ENCODE measurements around the gene CACNA2D4. TPM values are rescaled to one million over a fixed set of nuclear protein-coding genes. Genes with fewer than 3 reads are reported as not detected.

Gene CACNA2D4
- total RNA-seq, 4 donors from 2014 or later: 1.5 to 2.6 (median 2.0) TPM

DNA sequence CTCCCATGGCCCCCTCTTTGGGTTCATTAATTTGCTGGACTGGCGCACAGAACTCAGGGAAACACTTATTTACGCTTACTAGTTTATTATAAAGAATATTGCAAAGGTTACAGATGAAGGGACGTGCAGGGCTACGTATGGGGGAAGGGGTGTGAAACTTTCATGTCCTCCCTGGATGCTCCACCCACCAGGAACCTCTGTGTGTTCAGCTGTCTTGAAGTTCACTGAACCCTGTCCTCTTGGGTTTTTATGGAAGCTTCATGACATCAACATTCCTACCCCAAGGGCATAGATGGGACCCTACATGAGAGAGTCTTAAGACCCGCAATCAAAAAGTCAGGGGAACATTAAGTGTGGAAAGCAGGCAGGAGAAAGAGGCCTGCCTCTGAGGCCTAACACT lies 169.4 kb downstream of the CACNA2D4 start:
- no peaks in the 10 kb centered on the region for H3K27me3 ChIP-seq
- intact Hi-C loops (cut with DNase I): no loop called here
- no peak overlapping the region for H3K27ac ChIP-seq
- H3K4me3 ChIP-seq (replicated peaks in 1 of 3): no peak overlapping the region
- no peak for DNase-seq
- TF ChIP-seq CTCF (IDR thresholded peaks at IDR 0.05): no peak
- no peak for TF ChIP-seq POLR2A (IDR thresholded peaks at IDR 0.05)
- 99 to 100% methylated on average over 4 to 5 of the region's 5 CpGs for WGBS, 2 donors
- H3K36me3 ChIP-seq: no peaks in the 10 kb centered on the region
- H3K4me1 ChIP-seq: peaks cover 6 to 9% of the 10 kb centered on the region in 2 donors
- no peaks in the 10 kb centered on the region for H3K9me3 ChIP-seq

DNA sequence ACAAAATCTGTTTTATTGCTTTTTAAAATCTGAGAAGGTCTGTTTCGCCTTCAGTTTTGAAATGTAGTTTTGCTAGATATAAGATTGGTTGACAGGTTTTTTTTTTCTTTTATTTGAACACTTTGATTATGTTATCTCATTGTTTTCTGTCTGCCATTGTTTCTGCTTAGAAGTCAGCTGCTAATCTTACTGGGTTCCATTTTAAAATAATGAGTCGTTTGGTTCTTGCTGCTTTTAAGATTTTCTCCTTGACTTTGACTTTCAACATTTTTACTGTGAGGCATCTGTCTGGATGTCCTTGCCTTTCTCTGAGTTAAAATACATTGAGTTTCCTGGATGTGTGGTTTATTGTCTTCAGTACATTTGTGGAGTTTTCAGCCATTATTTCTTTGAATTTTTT lies 170.8 kb downstream of the CACNA2D4 start:
- H3K4me3 ChIP-seq (replicated peaks in 1 of 3): no peak overlapping the region
- DNase-seq: no peak
- no peaks in the 10 kb centered on the region for H3K27me3 ChIP-seq
- intact Hi-C loops (cut with DNase I): no loop called here
- H3K4me1 ChIP-seq: peaks cover 6 to 9% of the 10 kb centered on the region in 2 donors
- no peak overlapping the region for H3K27ac ChIP-seq
- no peaks in the 10 kb centered on the region for H3K36me3 ChIP-seq
- H3K9me3 ChIP-seq: no peaks in the 10 kb centered on the region
- TF ChIP-seq POLR2A (IDR thresholded peaks at IDR 0.05) (no peak), CTCF (IDR thresholded peaks at IDR 0.05) (no peak)
- WGBS, 2 donors: 97 to 98% methylated on average over 2 of the region's 2 CpGs

- no peak for TF ChIP-seq POLR2A (IDR thresholded peaks at IDR 0.05)
- TF ChIP-seq CTCF (IDR thresholded peaks at IDR 0.05): no peak
- Histone ChIP-seq H3K9me3 (no peaks in the 10 kb centered on the region), H3K27me3 (no peaks in the 10 kb centered on the region), H3K27ac (no peak overlapping the region), H3K4me1 (peaks cover 25 to 28% of the 10 kb centered on the region in 2 donors), H3K36me3 (no peaks in the 10 kb centered on the region), H3K4me3 (replicated peaks in 1 of 3) (no peak overlapping the region)
- intact Hi-C loops (cut with DNase I): no loop called here
- DNase-seq: no peak
- WGBS, 2 donors: 97 to 99% methylated on average over 2 of the region's 2 CpGs
Observed at GRCh38 chr12:1744932-1745331, 173.5 kb downstream of the CACNA2D4 start.

Other genes with a start within 250 kb of the CACNA2D4 start
- gene ADIPOR2, start 227.6 kb downstream of the CACNA2D4 start, total RNA-seq: 10 to 100 TPM; 46.0 to 59.3 (median 52.4) TPM
- gene LRTM2, start 98.1 kb downstream of the CACNA2D4 start, total RNA-seq: not detected
- gene DCP1B, start 85.8 kb upstream of the CACNA2D4 start, total RNA-seq: 10 to 100 TPM; 20.1 to 22.9 (median 21.1) TPM
- 1 to 10 TPM; 2.0 to 4.2 (median 2.5) TPM for gene CACNA1C, start 134.3 kb upstream of the CACNA2D4 start, total RNA-seq

All from thyroid gland (tissue), 4 donors.